CD8-positive, alpha-beta memory T cell (primary cell): ENCODE data around the gene KRTAP12-3. TPM values are rescaled to one million over a fixed set of nuclear protein-coding genes. Genes with fewer than 3 reads are reported as not detected.
"Not testable (repeated sequence)": the region's sequence is repeated elsewhere in the genome, so short reads cannot be mapped to it uniquely, and the experiment has no call there.

Source experiments
- CTCF ChIA-PET: fragments of 350-600 bp; sonication (Branson Sonifier 250); formaldehyde crosslinking; loops from one replicate; lab custom pipeline; 2021; ENCODE audit warnings: antibody characterized with exemption; lab: Charles Lee
- POLR2A ChIA-PET: fragments of 350-600 bp; sonication (Branson Sonifier 250); formaldehyde crosslinking; loops from one replicate; lab custom pipeline; 2021; ENCODE audit warnings: antibody characterized with exemption; lab: Charles Lee
- DNase-seq, 5 donors: peaks; one replicate each; pipeline versions ENCODE4 v3.0.0 to v3.0.0-alpha.2; 2020 to 2022; ENCODE audit warnings: mixed read lengths in 1 of 5
- H3K27ac ChIP-seq: one replicate; pipeline ENCODE4 v1.7.0; 2013; ENCODE audit warnings: low read depth, mild to moderate bottlenecking, low read length, moderate library complexity
- H3K27me3 ChIP-seq: 2 replicates; pipeline ENCODE4 v1.7.0; 2013; ENCODE audit warnings: low read length, mild to moderate bottlenecking; ENCODE audit not compliant: insufficient read depth, poor library complexity, severe bottlenecking
- H3K36me3 ChIP-seq: 2 replicates; pipeline ENCODE4 v1.7.0; 2013; ENCODE audit warnings: mild to moderate bottlenecking, low read length, moderate library complexity; ENCODE audit not compliant: insufficient read depth
- H3K4me1 ChIP-seq: 2 replicates; pipeline ENCODE4 v1.7.0; 2013; ENCODE audit warnings: mild to moderate bottlenecking, low read length, moderate library complexity; ENCODE audit not compliant: insufficient read depth
- H3K4me3 ChIP-seq: 2 replicates; pipeline ENCODE4 v1.7.0; 2013; ENCODE audit warnings: mild to moderate bottlenecking, low read length
- H3K9me3 ChIP-seq: 2 replicates; pipeline ENCODE4 v1.7.0; 2013; ENCODE audit warnings: mild to moderate bottlenecking, low read length
- H3K27ac Mint-ChIP-seq, 8 donors: one replicate each; pipeline ENCODE4 v1.8.0; 2020 to 2021; ENCODE audit warnings: mixed read lengths in 8 of 8, mild to moderate bottlenecking in 6 of 8, inconsistent platforms in 3 of 8, moderate library complexity in 3 of 8
- H3K27me3 Mint-ChIP-seq, 2 donors: one replicate each; pipeline ENCODE4 v1.8.0; 2020 to 2021; ENCODE audit warnings: mixed read lengths in 2 of 2, mild to moderate bottlenecking in 1 of 2, moderate library complexity in 1 of 2
- H3K36me3 Mint-ChIP-seq, 3 donors: one replicate each; pipeline ENCODE4 v1.8.0; 2020 to 2021; ENCODE audit warnings: mixed read lengths in 3 of 3, inconsistent platforms in 1 of 3, mild to moderate bottlenecking in 1 of 3
- H3K4me1 Mint-ChIP-seq, 3 donors: one replicate each; pipeline ENCODE4 v1.8.0; 2020 to 2021; ENCODE audit warnings: mixed read lengths in 3 of 3, inconsistent platforms in 1 of 3, mild to moderate bottlenecking in 1 of 3
- H3K4me3 Mint-ChIP-seq, 7 donors: one replicate each; pipeline ENCODE4 v1.8.0; 2020 to 2021; ENCODE audit warnings: mixed read lengths in 7 of 7, mild to moderate bottlenecking in 6 of 7, moderate library complexity in 4 of 7, inconsistent platforms in 2 of 7
- H3K9me3 Mint-ChIP-seq, 5 donors: one replicate each; pipeline ENCODE4 v1.8.0; 2020 to 2022; ENCODE audit warnings: mixed read lengths in 5 of 5, mild to moderate bottlenecking in 3 of 5, moderate library complexity in 2 of 5, inconsistent platforms in 1 of 5
- polyA plus RNA-seq: library from polyadenylated mRNA; unstranded; fragments of 300-500 nt; fragmentation: Illumina TruSeq; gene quantifications from one replicate; pipeline ENCODE4 v1.2.3, GENCODE V29; 2021
- total RNA-seq, 2 experiments: library from RNA; stranded (reverse); gene quantifications; one replicate each; pipeline ENCODE4 v1.2.3, GENCODE V29; 2021

The KRTAP12-3 gene
- total and polyA plus RNA-seq, 3 experiments from 2014 or later = not detected

- POLR2A ChIA-PET, H3K4me3 Mint-ChIP-seq: not testable (repeated sequence)
- CTCF ChIA-PET = interaction anchor here (1.5 kb wide), 1 partner anchor 19 kb away, joined by 3 read pairs; no protein-coding TSS in a partner anchor
These were observed 19.0 kb upstream of the KRTAP12-3 start for GRCh38 chr21:44638506-44639330.

GRCh38 chr21:44639331-44639655, 18.4 kb upstream of the KRTAP12-3 start:
- Mint-ChIP-seq H3K27ac (no peak overlapping the region), H3K4me1 (no peaks in the 10 kb centered on the region), H3K36me3 (peaks cover 0 to 24% (median 1%) of the 10 kb centered on the region in 3 donors), H3K27me3 (peaks cover 2 to 17% of the 10 kb centered on the region in 2 donors), H3K4me3 (no peak overlapping the region), H3K9me3 (peaks cover 15 to 23% (median 21%) of the 10 kb centered on the region in 5 donors)
- Histone ChIP-seq H3K36me3 (no peaks in the 10 kb centered on the region), H3K9me3 (no peaks in the 10 kb centered on the region), H3K4me1 (no peaks in the 10 kb centered on the region), H3K4me3 (no peak overlapping the region), H3K27me3 (no peaks in the 10 kb centered on the region), H3K27ac (no peak overlapping the region)
- no peak for DNase-seq
- CTCF ChIA-PET = no interaction called here
- POLR2A ChIA-PET = no interaction called here

More at GRCh38 chr21:44638506-44639330, 19.0 kb upstream of the KRTAP12-3 start:
- not testable (repeated sequence) for H3K4me1 Mint-ChIP-seq, H3K27me3 ChIP-seq, H3K27ac Mint-ChIP-seq, H3K27ac ChIP-seq, H3K4me1 ChIP-seq, H3K4me3 ChIP-seq, DNase-seq, H3K36me3 ChIP-seq, H3K9me3 ChIP-seq
- H3K27me3 Mint-ChIP-seq = peaks cover 2 to 17% of the 10 kb centered on the region in 2 donors
- H3K36me3 Mint-ChIP-seq = peaks cover 0 to 20% (median 1%) of the 10 kb centered on the region in 3 donors
- peaks cover 10 to 17% (median 16%) of the 10 kb centered on the region in 5 donors for H3K9me3 Mint-ChIP-seq

GRCh38 chr21:44640761-44641160, 17.0 kb upstream of the KRTAP12-3 start:
- Histone ChIP-seq H3K9me3 (no peaks in the 10 kb centered on the region), H3K27ac (no peak overlapping the region), H3K4me3 (no peak overlapping the region), H3K36me3 (no peaks in the 10 kb centered on the region), H3K27me3 (no peaks in the 10 kb centered on the region), H3K4me1 (no peaks in the 10 kb centered on the region)
- Mint-ChIP-seq H3K36me3 (peaks cover 1 to 31% (median 5%) of the 10 kb centered on the region in 3 donors), H3K9me3 (peaks cover 24 to 34% (median 32%) of the 10 kb centered on the region in 5 donors), H3K27me3 (peaks cover 2 to 17% of the 10 kb centered on the region in 2 donors), H3K4me3 (no peak overlapping the region), H3K4me1 (no peaks in the 10 kb centered on the region), H3K27ac (no peak overlapping the region)
- ChIA-PET POLR2A (no interaction called here), CTCF (no interaction called here)
- DNase-seq = no peak

GRCh38 chr21:44643741-44644310, 13.9 kb upstream of the KRTAP12-3 start:
- H3K4me3 Mint-ChIP-seq = no peak overlapping the region
- ChIA-PET POLR2A (interaction anchor here (1.1 kb wide), 1 partner anchor 14 kb away, joined by 3 read pairs; the partner anchor contains the start of gene KRTAP12-3), CTCF (no interaction called here)
- DNase-seq = no peak
- Histone ChIP-seq H3K27ac (no peak overlapping the region), H3K4me1 (no peaks in the 10 kb centered on the region), H3K9me3 (no peaks in the 10 kb centered on the region), H3K4me3 (no peak overlapping the region), H3K27me3 (no peaks in the 10 kb centered on the region), H3K36me3 (no peaks in the 10 kb centered on the region)
- peaks cover 0 to 6% (median 5%) of the 10 kb centered on the region in 3 donors for H3K4me1 Mint-ChIP-seq
- H3K9me3 Mint-ChIP-seq = peaks cover 24 to 38% (median 32%) of the 10 kb centered on the region in 5 donors
- H3K27ac Mint-ChIP-seq = no peak overlapping the region
- H3K36me3 Mint-ChIP-seq = peaks cover 1 to 31% (median 5%) of the 10 kb centered on the region in 3 donors
- H3K27me3 Mint-ChIP-seq = peaks cover 2 to 17% of the 10 kb centered on the region in 2 donors

- no peaks in the 10 kb centered on the region for H3K9me3 ChIP-seq
- no peak overlapping the region for H3K27ac ChIP-seq
- no peaks in the 10 kb centered on the region for H3K27me3 ChIP-seq
- Mint-ChIP-seq H3K9me3 (peaks cover 22 to 38% (median 32%) of the 10 kb centered on the region in 5 donors), H3K4me3 (no peak overlapping the region), H3K27ac (peak overlapping the region in 1 of 8 donors; percentile 9), H3K27me3 (peaks cover 2 to 15% of the 10 kb centered on the region in 2 donors), H3K36me3 (peaks cover 1 to 29% (median 5%) of the 10 kb centered on the region in 3 donors), H3K4me1 (peaks cover 0 to 6% (median 5%) of the 10 kb centered on the region in 3 donors)
- no peak overlapping the region for H3K4me3 ChIP-seq
- CTCF ChIA-PET = interaction anchor here (0.8 kb wide), 1 partner anchor 15 kb away, joined by 3 read pairs; no protein-coding TSS in a partner anchor
- H3K4me1 ChIP-seq = no peaks in the 10 kb centered on the region
- POLR2A ChIA-PET = interaction anchor here (1.1 kb wide), 1 partner anchor 12 kb away, joined by 3 read pairs; the partner anchor contains the start of gene KRTAP12-3
- no peaks in the 10 kb centered on the region for H3K36me3 ChIP-seq
- DNase-seq = no peak
These were observed 12.9 kb upstream of the KRTAP12-3 start for GRCh38 chr21:44644878-44645277.

GRCh38 chr21:44646366-44647221, 11.1 kb upstream of the KRTAP12-3 start, which contains the start of gene KRTAP10-11:
KRTAP10-11 (plus strand) TSS chr21:44646414; CDS start chr21:44646459, 45 bp downstream.
- H3K36me3 ChIP-seq, H3K4me3 ChIP-seq, H3K4me1 Mint-ChIP-seq, H3K27me3 ChIP-seq, H3K4me3 Mint-ChIP-seq, H3K9me3 ChIP-seq, DNase-seq, POLR2A ChIA-PET, CTCF ChIA-PET, H3K4me1 ChIP-seq, H3K27ac ChIP-seq, H3K27me3 Mint-ChIP-seq: not testable (repeated sequence)
- Mint-ChIP-seq H3K9me3 (peaks cover 19 to 34% (median 26%) of the 10 kb centered on the region in 5 donors), H3K27ac (peak within 1 kb of the TSS in 4 of 8 donors; percentile 12 to 74 (median 57)), H3K36me3 (peaks cover 1 to 20% (median 5%) of the 10 kb centered on the region in 3 donors)

- Mint-ChIP-seq H3K4me1 (peaks cover 0 to 10% (median 9%) of the 10 kb centered on the region in 3 donors), H3K4me3 (no peak overlapping the region), H3K27me3 (no peaks in the 10 kb centered on the region), H3K9me3 (peaks cover 19 to 33% (median 26%) of the 10 kb centered on the region in 5 donors), H3K27ac (peak overlapping the region in 2 of 8 donors; percentile 12 to 45), H3K36me3 (peaks cover 1 to 20% (median 5%) of the 10 kb centered on the region in 3 donors)
- Histone ChIP-seq H3K27me3 (no peaks in the 10 kb centered on the region), H3K36me3 (no peaks in the 10 kb centered on the region), H3K4me3 (no peak overlapping the region), H3K9me3 (no peaks in the 10 kb centered on the region), H3K27ac (no peak overlapping the region), H3K4me1 (no peaks in the 10 kb centered on the region)
- CTCF ChIA-PET = no interaction called here
- no peak for DNase-seq
- POLR2A ChIA-PET = interaction anchor here (0.5 kb wide), 1 partner anchor 35 kb away, joined by 3 read pairs; no protein-coding TSS in a partner anchor
These were observed 10.5 kb upstream of the KRTAP12-3 start for GRCh38 chr21:44647222-44647552.
